SK-N-SH treated with all-trans-retinoic acid at 6 μM for 48 hours (cell line): Measurements from ENCODE around the gene CCDC107.

Experiments
- ATAC-seq: fragments of 200-7000 bp; cut with Tn5 transposase; 3 replicates; pipeline ENCODE4 v1.9.1; 2020; ENCODE audit warnings: mild to moderate bottlenecking, moderate library complexity
- ARNTL ChIP-seq: fragments of 450-650 bp; formaldehyde crosslinking; IDR thresholded peaks from 2 replicates; pipeline ENCODE4 v1.5.0; 2020; ENCODE audit warnings: low read depth, mild to moderate bottlenecking, moderate library complexity, borderline replicate concordance
- BACH2 ChIP-seq: fragments of 250-450 bp; sonication (Bioruptor Pico); IDR thresholded peaks from 2 replicates; pipeline ENCODE4 v1.9.0; 2021; ENCODE audit warnings: mild to moderate bottlenecking, borderline replicate concordance
- CREB5 ChIP-seq: fragments of 250-450 bp; sonication (Bioruptor Pico); IDR thresholded peaks from 2 replicates; pipeline ENCODE4 v1.5.1; 2020; ENCODE audit warnings: low read depth, mild to moderate bottlenecking, moderate library complexity
- CSDC2 ChIP-seq: fragments of 250-450 bp; sonication (Bioruptor Pico); IDR thresholded peaks from 2 replicates; pipeline ENCODE4 v1.5.0; 2020; ENCODE audit warnings: mild to moderate bottlenecking, moderate library complexity
- CSRNP3 ChIP-seq: fragments of 250-450 bp; sonication (Bioruptor Pico); IDR thresholded peaks from 2 replicates; pipeline ENCODE4 v1.5.1; 2021; ENCODE audit warnings: mild to moderate bottlenecking, moderate library complexity
- ESRRG ChIP-seq: fragments of 250-450 bp; sonication (Bioruptor Pico); IDR thresholded peaks from 2 replicates; pipeline ENCODE4 v1.6.1; 2021; ENCODE audit warnings: mild to moderate bottlenecking
- GLIS3 ChIP-seq: fragments of 250-450 bp; sonication (Bioruptor Pico); IDR thresholded peaks from 2 replicates; pipeline ENCODE4 v1.5.0; 2020; ENCODE audit warnings: mild to moderate bottlenecking, moderate library complexity
- ISL1 ChIP-seq: fragments of 250-450 bp; sonication (Bioruptor Pico); IDR thresholded peaks from 2 replicates; pipeline ENCODE4 v2.1.2; 2022; ENCODE audit warnings: mild to moderate bottlenecking, moderate library complexity
- POU6F1 ChIP-seq: fragments of 250-450 bp; sonication (Bioruptor Pico); IDR thresholded peaks from 2 replicates; pipeline ENCODE4 v1.8.0; 2021; ENCODE audit warnings: low read depth, mild to moderate bottlenecking, moderate library complexity, borderline replicate concordance
- PPARA ChIP-seq: fragments of 250-450 bp; sonication (Bioruptor Pico); IDR thresholded peaks from 2 replicates; pipeline ENCODE4 v1.5.0; 2020; ENCODE audit warnings: mild to moderate bottlenecking, borderline replicate concordance
- RARB ChIP-seq: fragments of 250-450 bp; sonication (Bioruptor Pico); IDR thresholded peaks from 2 replicates; pipeline ENCODE4 v1.8.0; 2021; ENCODE audit warnings: mild to moderate bottlenecking, moderate library complexity
- SNAI2 ChIP-seq: fragments of 250-450 bp; sonication (Bioruptor Pico); IDR thresholded peaks from 2 replicates; pipeline ENCODE4 v1.5.0; 2020; ENCODE audit warnings: mild to moderate bottlenecking, moderate library complexity
- TCF4 ChIP-seq: fragments of 250-450 bp; sonication (Bioruptor Pico); IDR thresholded peaks from 2 replicates; pipeline ENCODE4 v1.8.0; 2021; ENCODE audit warnings: mild to moderate bottlenecking, moderate library complexity, borderline replicate concordance
- TOX ChIP-seq: fragments of 250-450 bp; sonication (Bioruptor Pico); IDR thresholded peaks from 2 replicates; pipeline ENCODE4 v1.8.0; 2021; ENCODE audit warnings: mild to moderate bottlenecking, moderate library complexity, borderline replicate concordance
- TSHZ2 ChIP-seq: fragments of 250-450 bp; sonication (Bioruptor Pico); IDR thresholded peaks from 2 replicates; pipeline ENCODE4 v1.5.0; 2020; ENCODE audit warnings: mild to moderate bottlenecking, moderate library complexity
- ZC3H10 ChIP-seq: fragments of 250-450 bp; sonication (Bioruptor Pico); IDR thresholded peaks from 2 replicates; pipeline ENCODE4 v1.5.1; 2021; ENCODE audit warnings: mild to moderate bottlenecking, moderate library complexity
- ZFP30 ChIP-seq: fragments of 450-650 bp; formaldehyde crosslinking; IDR thresholded peaks from 2 replicates; pipeline ENCODE4 v1.5.0; 2022; ENCODE audit warnings: mild to moderate bottlenecking, moderate library complexity
- ZNF565 ChIP-seq: fragments of 450-650 bp; formaldehyde crosslinking; conservative IDR thresholded peaks from 2 replicates; pipeline ENCODE4 v1.5.0; 2020; ENCODE audit warnings: low read depth, mild to moderate bottlenecking, moderate library complexity
- ZNF70 ChIP-seq: fragments of 450-650 bp; formaldehyde crosslinking; IDR thresholded peaks from 2 replicates; pipeline ENCODE4 v1.5.0; 2020; ENCODE audit warnings: mild to moderate bottlenecking, moderate library complexity
- ZNF8 ChIP-seq: fragments of 450-650 bp; formaldehyde crosslinking; IDR thresholded peaks from 2 replicates; pipeline ENCODE4 v1.5.0; 2020; ENCODE audit warnings: mild to moderate bottlenecking, moderate library complexity

The CCDC107 gene

GRCh38 chr9:35686222-35687203 lies 28.4 kb downstream of the CCDC107 start (continued):
- no peak for TF ChIP-seq TSHZ2 (CRISPR knock-in tag)
- no peak for TF ChIP-seq CSDC2 (CRISPR knock-in tag)
- TF ChIP-seq RARB = no peak
- no peak for TF ChIP-seq ZFP30 (CRISPR knock-in tag)
- TF ChIP-seq ARNTL = no peak
- no peak for TF ChIP-seq TOX (CRISPR knock-in tag)
- TF ChIP-seq ZNF70 (CRISPR knock-in tag) = no peak
- no peak for TF ChIP-seq ISL1
- TF ChIP-seq ZC3H10 = no peak
- no peak for TF ChIP-seq ESRRG (CRISPR knock-in tag)

GRCh38 chr9:35687306-35687705 lies 29.2 kb downstream of the CCDC107 start:
- TF ChIP-seq CREB5 (CRISPR knock-in tag) = no peak
- TF ChIP-seq ARNTL = no peak
- no peak for TF ChIP-seq TSHZ2 (CRISPR knock-in tag)
- no peak for TF ChIP-seq PPARA (CRISPR knock-in tag)
- no peak for TF ChIP-seq GLIS3 (CRISPR knock-in tag)
- no peak for TF ChIP-seq TCF4
- no peak for TF ChIP-seq ESRRG (CRISPR knock-in tag)
- TF ChIP-seq CSRNP3 (CRISPR knock-in tag) = no peak
- no peak for TF ChIP-seq ISL1
- TF ChIP-seq BACH2 = no peak
- no peak for TF ChIP-seq ZNF565
- TF ChIP-seq ZNF8 (CRISPR knock-in tag) = no peak
- TF ChIP-seq TOX (CRISPR knock-in tag) = no peak
- TF ChIP-seq SNAI2 (CRISPR knock-in tag) = no peak
- no peak for ATAC-seq

GRCh38 chr9:35687972-35688557 lies 30.0 kb downstream of the CCDC107 start:
- no peak for ATAC-seq
- no peak for TF ChIP-seq POU6F1
- TF ChIP-seq CSDC2 (CRISPR knock-in tag) = no peak
- TF ChIP-seq ISL1 = no peak
- TF ChIP-seq BACH2 = no peak
